HG03575 (cell line): Measurements from ENCODE around the gene ANO2.

Experiments used
- ATAC-seq: cut with Tn5 transposase; IDR thresholded peaks from one replicate; pipeline ENCODE4 v1.9.1; 2021; ENCODE audit not compliant: unreplicated experiment, insufficient number of reproducible peaks, low FRiP score; ENCODE audit errors: extremely low read depth

The ANO2 gene

DNA sequence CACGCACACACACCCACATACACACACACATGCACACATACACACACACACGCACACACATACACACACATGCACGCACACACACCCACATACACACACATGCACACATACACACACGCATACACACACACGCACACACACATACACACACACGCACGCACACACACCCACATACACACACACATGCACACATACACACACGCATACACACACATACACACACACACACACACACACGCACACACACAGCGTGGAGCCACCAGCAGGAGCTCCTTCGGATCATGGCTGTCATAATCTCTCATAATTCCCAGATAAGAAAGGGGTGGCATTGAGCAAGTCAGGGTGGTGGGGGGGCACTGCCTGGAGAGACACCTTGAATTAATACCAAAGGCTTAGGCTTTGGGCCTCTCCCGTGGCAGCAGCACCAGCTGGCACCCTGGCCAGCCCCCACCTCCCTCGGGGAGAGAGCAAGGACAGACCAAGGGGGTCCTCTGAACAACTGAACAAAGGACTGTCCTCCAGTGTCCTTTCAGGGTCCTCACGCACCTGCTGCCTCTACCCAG is 21.9 kb downstream of the ANO2 start:
- no peak for ATAC-seq

DNA sequence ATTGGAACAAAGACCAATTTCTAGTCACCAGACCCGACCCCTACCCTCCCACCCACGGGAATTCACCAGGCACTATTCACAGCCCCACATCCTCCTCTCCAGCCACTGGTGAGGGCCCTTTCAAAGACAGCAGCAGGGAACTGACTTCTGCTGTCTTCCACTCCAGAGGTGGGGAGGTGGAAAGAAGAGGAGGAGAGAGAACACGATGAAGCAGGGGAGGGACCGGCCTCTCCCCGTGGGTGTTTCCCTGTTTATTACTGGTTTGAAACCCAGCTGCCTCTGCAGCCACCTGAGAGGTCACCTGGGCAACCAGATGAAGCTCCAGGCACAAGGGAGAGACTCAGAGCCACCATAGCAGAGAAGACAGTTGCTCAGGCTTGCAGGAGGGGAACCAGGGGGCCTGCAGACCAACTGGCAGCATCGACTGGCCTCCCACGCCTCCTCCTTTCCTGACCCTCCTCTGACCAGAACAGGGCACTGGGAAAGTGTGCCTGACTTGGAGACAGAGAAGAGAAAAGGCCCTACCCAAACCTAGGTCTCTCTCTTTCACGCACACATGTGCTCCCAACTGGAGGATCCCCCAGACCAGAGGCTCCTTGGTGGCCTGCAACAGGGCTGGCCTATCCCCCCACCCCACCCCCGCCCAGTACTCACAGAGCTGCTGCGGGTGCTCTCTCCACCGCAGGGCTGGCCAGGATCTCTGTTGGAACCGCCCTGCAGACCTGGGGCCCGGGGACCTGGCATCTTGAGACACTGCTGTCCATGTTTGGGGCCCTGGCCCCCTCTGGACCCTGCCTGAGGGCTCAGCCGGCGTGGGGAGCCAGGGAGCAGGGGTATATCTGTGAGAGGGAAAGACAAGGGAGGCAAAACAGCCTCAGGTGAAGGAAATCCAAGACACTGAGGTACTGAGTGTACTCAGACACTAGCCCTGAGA is 22.8 kb downstream of the ANO2 start:
- ATAC-seq: no peak

DNA sequence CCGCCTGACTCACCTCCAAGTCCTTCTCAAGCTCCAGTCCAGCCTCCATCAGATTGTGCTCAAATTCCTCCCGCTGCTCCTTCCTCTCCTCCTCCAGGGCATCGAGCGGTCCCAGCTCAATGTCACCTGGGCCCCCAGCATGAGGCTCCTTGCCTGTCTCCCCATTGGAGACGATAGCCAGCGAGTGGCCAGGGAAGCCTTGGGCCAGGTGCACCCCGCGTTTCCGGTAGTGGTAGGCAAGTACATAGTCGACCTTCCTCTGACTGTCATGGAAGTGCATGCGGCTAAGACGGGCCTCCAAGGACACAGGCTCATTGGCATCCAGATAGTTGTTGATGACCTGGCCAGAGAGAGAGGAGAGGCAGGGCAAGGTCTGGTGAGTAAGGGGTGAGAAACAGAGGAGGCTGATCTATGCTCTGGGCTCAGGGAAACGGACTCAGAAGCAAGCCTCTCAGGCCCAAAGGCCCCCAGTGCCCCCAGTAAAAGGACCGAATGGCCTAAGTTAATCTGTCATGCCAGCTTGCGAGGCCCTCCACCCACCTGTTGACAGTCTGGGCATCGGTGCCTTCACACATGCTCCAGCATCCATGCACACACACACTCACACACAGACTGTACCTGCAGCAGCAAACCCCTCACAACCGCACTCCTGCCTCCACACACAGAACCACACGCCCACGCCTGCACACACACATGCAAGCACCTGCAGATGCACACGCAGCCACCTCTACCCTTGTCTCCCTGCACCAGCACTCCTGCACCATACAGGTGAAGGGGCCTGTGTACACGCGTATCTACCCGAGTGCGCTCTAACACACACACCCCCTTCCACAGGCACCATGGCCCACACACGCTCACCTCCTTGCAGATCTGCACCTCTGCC is 23.8 kb downstream of the ANO2 start:
- no peak for ATAC-seq

DNA sequence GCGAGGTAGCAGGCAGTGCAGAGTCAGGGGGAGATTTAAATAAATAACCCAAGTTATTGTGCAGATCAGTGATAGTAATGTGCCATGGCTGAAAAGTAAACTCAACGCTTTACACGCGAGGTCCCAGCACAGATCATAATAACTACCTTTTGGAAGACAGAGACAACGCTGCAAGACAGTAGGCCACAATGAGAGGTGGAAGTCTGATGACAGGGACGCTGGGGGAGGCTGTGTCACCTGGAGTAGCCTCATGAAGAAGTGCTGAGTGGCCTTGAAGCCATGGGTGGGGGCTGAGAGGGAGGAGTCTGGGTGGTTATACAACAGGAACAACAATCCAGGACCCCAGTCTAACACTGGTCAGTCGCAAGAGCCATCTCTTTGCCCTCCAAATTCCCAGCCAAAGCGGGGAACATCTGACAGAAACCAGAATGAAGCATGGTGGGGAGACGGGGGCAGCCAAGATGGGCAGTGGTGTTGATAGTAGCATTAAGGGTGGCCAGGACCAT is 28.2 kb downstream of the ANO2 start:
- no peak for ATAC-seq

DNA sequence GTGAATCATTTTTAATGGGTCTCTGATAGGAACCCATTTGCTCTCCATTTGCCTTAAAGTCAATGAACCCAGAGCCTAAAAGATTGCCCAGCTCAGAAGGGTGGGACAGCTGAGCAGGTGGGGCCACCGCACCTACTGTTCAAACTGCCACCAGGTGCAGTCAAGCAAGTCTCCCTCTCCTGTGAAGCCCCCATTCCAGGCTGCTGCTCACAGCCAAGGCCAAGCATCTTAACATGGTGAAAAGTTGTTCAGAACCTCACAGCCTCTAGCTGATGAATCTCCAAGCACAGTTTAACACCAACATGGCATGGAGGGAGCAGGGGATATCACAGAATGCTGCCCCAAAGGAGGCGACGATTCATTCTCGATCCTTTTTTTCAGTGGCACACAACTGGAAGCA is 29.5 kb downstream of the ANO2 start:
- ATAC-seq: no peak

DNA sequence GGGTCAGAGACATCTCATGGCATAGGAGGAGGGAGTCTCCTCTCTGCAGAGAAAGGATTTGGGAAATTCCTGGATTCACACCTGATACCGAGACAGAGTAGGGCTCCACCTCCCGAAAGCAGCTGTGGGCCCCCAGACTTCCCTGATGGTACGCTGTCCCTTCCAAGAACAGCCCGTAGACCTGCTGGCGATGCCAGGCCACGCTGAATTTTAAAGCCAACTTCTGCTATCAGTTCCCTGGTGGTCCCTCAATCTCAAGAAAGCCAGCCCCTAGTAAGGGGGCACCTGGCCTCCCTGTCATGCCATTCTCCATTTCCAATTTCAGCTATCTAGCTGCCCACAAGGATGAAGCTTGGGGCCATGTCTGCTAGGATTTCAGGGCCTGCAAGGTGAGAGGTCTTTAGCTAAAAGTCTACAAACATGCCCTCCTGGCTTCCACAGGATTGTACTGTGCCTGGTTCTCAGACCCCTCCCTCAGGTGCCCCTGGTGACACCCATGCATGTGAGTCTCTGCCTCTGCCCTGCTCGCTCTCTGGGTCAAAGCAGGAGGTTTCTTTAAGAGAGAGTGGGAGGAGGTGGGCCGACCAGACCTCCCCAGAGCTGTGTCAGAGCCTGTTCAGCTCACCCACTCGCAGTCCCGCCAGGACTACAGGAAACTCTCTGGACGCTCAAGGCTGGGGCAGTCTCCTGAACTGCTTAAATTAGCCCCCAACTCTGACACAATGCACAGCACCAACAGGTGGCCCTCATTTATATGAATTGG is 30.5 kb downstream of the ANO2 start:
- no peak for ATAC-seq

DNA sequence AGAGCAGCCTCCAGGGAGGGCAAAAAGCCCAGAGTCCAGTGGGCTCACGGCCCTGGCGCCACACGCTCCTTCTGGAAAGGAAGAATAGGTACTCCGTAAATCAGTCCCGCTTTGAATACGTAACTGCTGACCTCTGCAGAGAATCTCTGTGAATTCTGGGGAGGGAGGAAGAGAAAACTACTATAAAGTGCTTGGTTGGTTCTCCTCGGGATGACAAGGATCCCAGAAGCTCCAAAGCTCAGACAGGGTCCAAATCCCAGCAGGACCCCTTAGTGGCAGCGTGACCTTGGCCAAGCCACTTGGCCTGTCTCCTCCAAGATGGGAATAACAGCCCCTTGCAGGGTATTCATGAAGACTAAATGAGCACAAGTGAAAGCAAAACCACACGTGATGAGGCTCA is 31.7 kb downstream of the ANO2 start:
- ATAC-seq: no peak

DNA sequence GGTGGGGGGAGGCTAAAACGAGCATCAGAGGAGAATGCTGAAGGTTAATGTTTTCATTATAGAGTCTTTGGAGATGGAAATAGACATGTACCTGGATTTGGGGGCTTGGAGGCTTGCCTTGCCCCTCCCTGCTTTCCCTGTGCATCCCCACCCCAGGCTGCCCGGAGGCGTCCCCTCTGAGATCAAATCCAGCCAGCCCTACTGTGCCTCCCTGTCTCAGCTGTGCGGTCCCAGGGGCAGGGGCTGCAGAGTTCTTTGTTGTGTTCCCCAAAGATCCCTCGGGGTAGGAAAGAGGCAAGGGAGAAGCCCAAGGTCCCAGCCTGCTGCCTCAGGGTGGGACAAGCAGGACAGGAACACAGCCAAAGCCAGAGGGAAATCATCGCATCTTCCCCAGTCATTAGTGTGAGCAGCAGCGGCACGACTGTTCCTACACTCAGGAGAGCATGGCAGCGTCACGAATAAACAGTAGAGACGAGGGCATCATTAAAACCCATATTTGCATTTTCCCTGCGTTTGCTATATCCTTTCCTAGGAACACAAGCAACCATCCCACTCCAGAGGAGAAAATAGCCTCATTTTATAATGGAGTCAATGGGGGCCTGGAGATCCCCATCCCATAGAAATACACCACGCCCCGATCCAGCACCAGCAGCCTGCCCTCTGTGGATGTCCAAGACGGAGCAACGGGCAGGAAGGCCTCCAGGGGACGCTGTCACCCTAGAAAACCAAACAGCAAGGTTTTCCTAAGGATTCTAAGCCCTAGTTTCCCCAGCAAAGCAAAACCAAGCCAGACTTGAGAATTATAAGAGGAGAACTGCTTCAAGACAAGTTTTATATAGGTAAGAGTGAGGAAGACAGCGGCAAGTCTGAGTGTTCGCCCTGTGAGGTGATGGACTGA is 32.4 kb downstream of the ANO2 start:
- no peak for ATAC-seq

DNA sequence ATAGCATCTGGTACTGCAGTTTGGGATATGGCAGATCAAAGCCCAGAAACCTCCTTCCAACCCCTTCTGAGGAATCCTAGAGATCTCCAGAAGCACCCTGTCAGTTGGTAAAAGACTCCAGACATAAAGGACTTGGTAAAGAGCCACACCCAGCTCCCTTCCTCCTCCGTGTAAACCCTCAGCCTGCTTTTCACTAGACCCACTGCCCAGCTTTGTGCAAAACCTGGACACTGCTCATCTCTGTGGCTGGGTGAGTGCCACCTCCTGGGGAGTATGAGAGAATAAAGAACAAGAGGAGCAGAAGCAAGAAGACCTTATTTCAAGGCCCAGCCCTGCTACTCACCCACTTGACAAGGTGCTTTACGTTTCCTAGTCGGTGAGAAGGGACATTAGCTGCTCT is 33.0 kb downstream of the ANO2 start:
- ATAC-seq: no peak

DNA sequence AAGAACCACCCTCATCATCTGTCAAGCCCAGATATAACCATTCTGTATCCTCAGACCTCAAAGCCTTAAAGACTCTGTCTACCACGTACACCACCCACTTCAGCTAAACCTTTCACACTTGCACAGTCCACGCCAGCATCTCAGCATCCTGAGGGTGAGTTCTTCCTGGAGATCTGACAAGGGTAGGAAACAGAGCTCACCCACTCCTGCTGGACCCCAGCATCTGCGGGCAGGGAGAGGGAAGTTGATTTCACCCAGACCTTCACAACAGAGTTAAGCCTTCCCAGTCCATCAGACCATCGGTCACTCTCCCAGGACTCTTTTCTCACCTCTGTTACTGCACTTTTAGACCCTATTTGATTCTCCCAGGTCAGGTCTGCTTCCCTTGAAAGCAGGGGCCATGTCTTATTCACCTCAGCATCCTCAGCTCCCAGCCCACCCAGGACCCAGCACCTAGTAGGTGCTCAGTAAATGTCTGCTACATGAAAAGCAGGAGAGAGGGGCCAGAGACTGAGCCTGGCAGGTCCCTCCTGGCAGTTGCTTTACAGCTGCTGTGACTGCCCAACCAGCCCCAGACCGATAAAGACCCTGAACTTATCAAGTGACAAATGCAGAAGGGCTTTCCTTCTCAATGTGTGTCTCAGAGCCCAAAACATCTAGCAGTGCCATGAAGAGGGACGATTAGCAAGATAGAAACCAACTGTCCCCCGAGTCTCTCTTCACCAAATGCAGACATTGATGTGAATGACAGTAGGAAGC is 34.1 kb downstream of the ANO2 start:
- no peak for ATAC-seq

DNA sequence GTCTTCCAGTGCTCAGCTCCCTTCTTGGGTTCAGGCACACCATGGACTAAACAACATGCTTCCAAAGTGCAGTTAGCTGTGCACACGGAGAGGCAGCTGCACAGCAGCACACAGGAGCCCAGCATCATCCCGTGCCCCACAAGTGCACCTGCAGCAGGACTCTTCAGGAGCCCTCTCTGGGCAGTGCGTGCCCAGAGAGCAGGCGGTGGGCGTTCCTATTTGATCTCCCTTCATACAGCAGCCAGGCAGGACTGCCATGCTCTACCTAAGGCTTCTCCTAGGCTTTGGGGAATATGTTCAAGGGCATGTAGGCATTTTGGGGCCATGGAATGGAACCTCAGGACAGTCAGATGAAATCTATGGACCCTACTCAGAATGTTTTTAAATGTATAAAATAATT is 35.5 kb downstream of the ANO2 start:
- no peak for ATAC-seq

DNA sequence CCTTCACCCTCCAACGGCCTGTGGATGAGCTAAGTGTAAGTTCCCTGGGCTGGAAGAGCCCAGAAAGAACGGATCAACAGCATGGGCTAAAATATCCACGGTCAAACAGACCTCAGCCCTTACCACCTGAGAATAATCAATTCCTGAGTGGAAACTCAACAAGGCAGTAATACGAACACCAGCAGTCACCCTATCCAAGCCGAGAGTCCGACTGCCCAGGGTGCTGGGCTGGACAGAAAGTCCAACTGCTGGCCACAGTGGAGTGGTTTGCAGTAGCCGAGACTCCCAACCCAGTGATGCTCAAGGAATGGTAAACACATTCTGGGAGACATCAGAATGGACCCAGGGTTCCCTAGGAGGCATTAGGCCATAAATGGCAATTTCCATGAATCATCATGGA is 36.8 kb downstream of the ANO2 start:
- ATAC-seq: no peak

DNA sequence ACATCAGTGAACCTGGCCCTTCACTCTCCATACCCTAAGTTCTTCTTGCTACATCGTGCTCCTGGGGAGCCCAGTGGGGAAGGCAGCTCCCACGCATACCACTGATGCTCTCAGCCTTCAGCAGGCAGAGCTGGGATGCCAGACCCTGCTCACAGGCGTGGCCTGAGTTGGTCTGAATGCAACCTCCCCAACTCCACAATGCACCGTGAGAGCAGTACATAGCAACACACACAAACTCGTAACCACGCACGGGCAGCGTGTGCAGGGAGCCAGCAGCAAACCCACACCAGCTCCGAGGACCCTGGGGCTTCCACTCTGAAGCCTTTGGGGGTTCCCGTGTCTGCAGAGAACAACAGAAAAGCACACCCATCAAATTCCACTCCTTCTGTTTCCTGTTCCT is 37.3 kb downstream of the ANO2 start:
- no peak for ATAC-seq

DNA sequence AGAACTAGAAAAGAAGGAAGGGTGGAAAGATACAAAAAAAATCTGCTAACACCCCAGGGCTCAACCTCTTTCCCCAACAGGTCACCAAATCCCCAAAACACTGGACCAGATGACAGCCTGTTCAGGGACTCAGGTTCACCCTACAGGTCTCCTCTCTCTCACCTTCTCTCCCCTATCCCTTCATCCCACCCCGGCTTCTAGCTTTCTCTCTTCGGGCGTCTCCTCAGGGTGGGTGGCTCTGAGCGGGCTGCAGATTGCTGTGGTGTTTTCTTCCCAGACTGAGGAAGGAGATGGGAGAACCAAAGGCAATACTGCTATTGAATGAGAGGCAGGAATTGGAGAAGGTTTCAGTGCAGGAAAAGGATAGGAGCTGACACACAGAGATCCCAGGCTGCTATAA is 39.3 kb downstream of the ANO2 start:
- ATAC-seq: no peak

DNA sequence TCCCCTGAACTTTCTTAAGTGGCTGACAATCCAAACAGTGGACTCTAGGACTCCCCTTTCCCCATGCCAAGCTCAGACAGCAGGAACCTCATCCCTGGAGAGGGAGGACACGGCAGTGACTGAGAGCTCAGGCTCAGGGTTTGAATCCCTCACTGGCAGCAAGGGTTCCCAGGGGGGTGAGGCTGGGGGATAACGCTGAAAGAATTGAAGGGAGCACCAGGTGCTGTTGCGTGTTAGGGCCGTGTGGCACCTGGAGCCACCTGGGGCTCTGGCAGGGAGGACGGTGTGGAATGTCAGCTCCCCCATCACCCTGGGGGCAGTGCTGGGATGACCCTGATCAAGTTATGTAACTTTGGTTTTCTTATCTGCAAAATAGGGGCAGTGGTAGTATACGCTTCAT is 40.1 kb downstream of the ANO2 start:
- ATAC-seq: no peak

DNA sequence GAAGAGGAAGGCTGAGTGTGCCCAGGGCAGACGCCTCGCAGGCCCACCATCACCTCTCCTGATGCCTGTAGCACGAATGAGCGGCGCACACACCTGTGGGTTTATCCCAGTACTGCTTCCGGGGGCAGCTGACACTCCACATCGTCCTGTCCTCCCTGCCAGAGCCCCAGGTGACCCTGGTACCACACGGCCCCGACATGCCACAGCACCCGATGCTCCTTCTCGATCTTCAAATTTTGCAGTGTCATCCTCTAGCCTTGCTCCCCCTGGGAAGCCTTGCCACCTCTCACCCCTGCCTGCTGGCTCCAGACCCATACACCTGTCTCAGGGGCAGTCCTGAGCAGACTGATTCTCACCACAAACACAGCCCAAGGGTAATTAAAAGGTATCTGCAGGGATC is 40.6 kb downstream of the ANO2 start:
- no peak for ATAC-seq

DNA sequence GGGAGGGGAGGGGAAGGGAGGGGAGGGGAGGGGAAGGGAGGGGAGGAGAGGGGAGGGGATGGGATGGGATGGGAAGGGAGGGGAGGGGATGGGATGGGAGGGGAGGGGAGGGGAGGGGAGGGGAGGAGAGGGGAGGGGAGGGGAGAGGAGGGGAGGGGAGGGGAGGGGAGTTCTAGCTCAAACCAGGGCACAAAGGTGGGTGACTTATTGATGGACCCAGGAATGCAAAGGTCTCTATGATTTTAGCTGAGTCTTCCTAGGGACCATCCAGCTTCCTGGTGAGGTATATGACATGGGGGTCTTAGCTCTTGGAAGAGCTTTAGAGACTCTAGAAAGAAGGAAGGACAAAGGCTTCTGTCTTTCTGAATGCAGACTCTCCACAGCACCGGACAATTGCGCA is 42.3 kb downstream of the ANO2 start:
- ATAC-seq: no peak
